Cortex of kidney (tissue), 1 donor: ENCODE measurements around the gene SLC17A3.

Source experiments
- DNase-seq: peaks from one replicate; lab custom pipeline; 2025; lab: John Stamatoyannopoulos, UW

The SLC17A3 gene

GRCh38 chr6:25889877-25890853 is 16.1 kb upstream of the SLC17A3 start:
- no peak for DNase-seq

DNA sequence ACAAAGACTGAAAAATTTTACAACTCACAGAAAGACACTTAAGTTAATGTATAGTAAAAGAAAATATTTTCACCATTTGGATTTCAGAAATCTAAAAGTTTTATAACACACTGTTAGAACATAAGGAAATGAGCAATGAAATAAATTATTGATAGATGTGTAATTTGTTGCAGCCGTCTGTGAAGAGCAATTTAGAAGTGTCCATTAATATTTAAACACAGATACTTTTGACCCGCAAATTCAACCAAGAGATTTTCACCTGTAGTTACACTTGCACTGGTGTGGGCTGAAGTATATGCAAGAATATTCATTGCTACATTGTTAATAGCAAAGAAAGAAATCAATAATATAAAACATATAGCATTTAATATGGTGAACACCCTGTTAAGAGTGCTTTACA is 14.6 kb upstream of the SLC17A3 start:
- no peak for DNase-seq

DNA sequence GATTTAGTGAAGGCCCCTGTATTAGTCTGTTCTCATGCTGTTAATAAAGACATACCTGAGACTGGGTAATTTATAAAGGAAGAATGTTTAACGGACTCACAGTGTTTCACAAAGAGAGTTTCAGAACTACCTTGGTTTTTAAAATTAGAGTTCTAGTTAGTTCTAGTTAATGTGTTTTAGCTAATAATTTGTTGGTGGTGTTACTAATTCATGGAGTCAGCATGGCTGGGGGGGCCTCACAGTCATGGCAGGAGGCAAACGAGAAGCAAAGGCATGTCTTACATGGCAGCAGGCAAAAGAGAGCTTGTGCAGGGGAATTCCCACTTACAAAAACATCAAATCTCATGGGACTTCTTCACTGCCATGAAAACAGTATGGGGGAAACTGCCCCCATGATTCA is 12.0 kb upstream of the SLC17A3 start:
- DNase-seq = no peak

DNA sequence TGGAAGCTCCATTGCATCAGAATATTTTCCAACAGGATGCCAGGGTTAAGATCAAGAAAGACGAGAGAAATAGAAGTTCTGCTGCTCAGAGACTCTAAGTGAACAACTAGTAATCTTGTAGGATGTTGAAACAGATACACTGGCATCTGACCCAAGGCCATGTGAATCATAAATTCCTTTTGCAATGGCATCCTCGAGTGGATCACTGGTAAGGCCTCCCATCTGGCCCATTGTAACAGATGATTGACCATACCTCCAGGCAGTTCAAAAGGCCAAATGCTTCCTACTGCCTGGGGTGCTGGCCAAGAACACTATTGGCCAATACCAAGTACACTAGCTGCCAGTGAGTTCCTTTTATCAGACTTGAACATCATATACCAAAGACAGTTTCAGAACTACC is 9.9 kb upstream of the SLC17A3 start:
- DNase-seq = no peak

DNA sequence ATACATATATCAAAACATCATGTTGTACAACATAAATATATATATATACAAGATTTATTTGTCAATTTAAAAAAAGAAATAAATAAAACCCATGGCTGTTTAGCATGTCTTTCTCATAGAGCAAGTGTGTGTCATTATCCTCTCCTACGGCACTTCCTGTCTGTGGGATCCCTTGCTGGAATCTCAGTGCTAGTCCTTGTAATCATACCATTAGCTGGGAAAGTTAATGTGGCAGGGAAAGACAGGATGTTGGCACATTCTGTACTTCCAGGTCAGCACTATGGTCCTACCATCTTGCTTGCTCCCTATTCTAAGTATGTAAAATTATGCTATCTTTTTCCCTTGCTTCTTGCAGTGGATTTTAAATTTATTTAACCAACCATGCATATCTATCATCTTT is 9.5 kb upstream of the SLC17A3 start:
- DNase-seq = no peak

GRCh38 chr6:25882051-25882496 is 8.0 kb upstream of the SLC17A3 start:
- DNase-seq = no peak

DNA sequence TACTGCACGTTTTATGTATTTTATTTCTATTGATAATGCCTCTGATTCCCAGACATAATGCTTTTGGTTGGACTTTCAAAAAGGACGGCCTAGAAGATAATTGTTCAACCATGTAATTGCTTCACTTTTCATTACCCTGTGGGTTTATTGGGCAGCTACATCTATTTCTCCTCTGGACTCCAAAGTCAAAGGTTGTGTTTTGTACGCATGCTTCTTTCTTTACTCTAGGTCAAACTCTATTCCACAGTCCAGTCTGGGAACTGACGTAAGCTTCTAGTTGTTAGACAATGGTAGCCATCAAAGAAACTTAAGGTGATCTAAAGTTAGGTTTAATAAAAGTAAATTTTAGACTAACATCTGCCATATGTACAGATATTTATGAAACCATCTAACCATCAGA is 6.6 kb upstream of the SLC17A3 start:
- no peak for DNase-seq

DNA sequence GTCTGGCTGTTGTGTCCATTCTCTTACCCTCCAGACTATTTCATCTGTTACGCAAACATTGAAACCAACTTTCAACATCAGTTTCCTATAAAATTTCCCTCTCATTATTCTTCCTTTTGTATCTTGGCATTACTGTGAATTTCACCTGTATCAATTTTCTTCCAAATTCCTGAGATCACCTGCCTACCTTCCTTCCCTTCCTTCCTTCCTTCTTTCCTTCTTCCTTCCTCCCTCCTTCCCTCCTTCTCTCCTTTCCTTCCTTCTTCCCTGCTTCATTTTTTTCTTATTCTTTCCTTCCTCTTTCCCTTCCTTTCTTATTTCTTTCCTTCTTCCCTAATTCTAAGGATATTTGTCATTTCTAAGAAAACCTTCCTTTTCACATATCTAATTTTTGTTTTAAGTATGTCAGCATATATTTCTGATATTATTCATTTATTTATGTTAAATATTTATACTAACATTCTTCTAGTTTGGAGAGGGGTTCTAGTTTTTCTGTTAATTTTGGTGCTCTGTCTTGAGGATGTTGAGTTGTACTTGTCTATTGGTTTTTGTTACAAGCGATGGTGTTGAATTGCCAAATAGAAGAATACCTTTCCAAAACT is 4.8 kb upstream of the SLC17A3 start:
- DNase-seq = no peak

DNA sequence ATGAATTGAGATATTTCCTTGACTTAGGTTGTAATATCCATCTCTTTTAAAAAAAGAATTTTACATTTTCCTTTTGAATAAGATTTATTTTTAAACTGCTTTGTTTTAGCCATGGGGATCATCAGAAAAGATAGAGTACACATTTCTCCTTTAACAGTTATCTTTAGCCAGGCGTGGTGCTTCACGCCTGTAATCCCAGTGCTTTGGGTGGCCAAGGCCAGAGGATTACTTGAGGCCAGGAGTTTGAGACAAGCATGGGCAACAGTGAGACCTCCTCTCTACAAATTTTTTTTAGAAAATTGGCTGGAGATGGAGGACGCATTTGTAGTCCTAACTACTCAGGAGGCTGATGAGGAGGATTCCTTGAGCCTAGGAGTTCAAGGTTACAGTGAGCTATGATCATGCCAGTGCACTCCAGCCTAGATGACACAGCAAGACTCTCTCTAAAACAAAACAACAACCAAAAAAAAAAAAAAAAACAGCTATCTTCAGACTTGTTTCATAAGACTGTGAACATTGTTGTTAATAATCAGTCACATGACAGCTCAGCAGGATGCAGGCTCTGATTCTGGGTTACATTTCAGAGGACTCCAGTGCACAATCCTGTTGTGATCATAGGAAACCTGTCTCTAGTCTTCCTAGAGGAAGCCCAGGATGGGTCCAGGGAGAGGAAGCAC is 2.0 kb upstream of the SLC17A3 start:
- DNase-seq = no peak

- DNase-seq = no peak
These were observed 1.5 kb upstream of the SLC17A3 start for GRCh38 chr6:25875563-25875905.

- no peak for DNase-seq
These were observed 949 bp upstream of the SLC17A3 start for GRCh38 chr6:25874822-25875562.

GRCh38 chr6:25872814-25873213 is 1.2 kb downstream of the SLC17A3 start:
- no peak for DNase-seq

DNA sequence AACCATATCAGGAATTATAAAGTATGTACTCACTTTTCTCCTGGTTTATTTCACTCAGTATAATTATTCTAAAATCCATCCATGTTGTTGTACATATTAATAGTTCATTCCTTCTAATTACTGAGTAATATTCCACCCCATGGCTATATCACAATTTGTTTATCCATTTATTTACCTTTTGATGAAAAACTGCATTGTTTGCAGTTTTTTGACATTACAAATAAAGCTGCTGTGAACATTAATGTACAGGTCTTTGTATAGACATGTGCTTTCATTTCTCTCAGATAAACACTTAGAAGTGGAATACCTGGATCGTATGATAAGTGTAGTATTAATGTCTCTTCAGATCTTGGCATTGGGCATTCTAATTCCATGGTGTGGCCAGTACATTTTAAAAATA is 4.2 kb downstream of the SLC17A3 start:
- no peak for DNase-seq

DNA sequence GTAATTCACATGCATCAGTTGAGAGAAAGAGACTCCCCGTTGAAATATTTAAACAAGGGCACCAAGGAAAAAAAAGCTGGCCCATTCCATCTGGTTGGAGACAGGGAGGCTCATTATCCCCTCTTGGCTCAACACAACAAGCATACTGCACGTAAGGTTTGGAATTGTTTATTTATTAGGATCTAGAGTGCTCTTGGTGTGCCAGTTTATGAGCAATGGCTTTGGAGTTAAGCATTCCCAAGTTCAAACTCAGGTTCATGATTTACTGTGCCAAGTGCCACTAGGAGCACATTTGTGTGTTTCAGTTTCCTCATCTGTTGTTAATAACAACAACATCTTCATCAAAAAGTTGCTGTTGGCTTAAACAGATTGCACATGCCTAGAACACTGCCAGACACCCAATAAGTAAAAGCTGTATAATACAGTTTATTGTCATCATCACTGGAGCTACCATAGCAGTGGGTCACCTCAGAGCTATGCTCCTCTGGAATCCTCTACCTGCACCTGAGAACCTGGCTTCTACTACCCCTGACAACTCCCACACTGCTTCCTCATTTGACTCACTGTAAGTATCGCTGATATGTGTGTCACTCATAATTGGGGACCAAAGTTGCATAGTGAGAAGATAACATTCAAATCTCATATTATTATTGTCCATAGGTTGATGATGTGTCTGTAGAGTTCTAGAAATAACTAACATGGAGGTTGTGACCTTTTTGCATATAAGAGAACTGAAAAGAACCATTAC is 5.4 kb downstream of the SLC17A3 start:
- DNase-seq = no peak

DNA sequence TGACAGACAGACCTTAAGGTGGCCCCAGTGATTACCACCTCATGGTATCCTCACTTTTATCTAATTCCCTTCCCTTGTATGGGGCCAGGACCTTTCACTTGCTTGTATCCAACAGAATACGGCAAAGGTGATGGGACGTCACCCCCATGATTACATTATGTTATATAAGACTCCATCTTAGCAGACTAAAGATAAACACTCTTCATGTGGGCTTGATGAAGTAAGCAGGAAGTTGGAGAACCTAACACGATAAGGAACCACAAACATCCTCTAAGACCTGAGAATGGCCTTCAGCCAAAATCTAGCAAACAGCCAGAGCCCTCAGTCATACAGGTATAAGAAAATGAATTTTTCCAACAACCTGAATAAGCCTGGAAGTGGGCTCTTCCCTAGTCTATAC is 8.0 kb downstream of the SLC17A3 start:
- no peak for DNase-seq

DNA sequence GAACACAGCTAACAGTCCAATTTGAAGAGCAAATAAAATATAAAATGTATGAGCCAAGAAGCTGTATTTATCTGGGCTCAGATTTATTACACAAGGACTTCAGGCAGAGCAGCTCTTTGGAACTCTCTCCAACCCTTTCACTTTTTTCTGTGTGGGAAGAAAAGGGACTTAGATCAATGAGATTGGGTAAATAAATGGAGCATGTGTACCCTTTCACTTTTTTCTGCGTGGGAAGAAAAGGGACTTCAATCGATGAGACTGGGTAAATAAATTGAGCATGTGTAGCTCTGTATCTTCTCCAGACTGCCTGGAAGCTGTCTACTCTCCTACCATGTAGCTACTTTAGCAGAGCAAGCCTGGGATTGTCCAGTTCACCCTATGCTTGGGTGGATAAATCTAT is 10.7 kb downstream of the SLC17A3 start:
- DNase-seq = no peak

DNA sequence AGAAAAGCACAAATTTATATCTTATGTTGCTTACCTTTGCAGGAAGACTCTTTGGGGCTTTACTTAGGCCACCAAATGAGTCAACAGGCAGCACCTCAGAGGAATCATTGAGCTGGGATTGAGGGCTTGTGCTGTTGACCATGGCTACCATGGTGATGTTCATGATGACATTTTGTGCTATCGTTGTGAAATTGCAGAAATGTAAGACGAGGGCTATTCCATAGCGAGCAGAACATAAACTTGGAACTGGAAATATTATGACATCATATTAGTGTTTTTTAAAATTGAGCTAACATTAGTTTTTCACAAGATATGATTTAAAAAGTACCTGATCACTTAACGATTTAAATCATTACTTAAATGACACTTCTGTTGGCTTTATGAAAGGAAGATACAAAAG is 11.8 kb downstream of the SLC17A3 start:
- DNase-seq = no peak

DNA sequence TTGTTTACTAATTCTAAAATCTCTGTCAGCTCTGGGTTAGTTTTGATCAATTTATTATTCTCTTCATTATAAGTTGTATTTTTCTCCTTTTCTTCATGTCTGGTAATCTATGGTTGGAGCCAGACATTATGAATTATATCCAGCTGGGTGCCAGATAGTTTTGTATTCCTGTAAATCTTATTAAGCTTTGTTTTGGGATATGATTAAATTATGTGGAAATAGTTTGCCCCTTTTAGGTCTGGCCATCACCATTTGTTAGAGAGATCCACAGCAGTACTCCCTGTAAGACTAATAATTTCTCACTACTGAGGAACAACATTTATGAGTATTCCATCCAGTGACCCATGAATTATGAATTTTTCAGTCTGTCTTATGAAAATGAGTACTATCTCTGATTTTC is 21.3 kb downstream of the SLC17A3 start:
- DNase-seq = no peak

DNA sequence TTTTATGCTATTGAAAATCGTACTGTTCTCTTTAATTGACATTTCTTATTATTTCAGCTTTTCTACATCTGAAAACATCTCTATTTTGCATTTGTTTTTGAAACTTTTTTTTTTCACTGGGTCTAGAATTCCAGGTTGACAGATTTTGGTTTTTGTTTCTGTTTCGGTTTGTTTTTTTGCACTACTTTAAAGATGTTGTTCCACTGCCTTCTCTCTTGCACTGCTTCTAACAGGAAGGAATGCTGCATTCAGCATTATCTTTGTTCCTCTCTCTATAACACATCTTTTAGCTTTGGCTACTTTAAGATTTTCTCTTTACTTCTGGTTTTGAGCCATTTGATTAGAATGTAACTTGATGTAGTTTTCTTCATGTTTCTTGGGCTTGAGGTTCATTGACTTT is 22.1 kb downstream of the SLC17A3 start:
- DNase-seq = no peak

- DNase-seq = no peak
These were observed 29.5 kb downstream of the SLC17A3 start for GRCh38 chr6:25844518-25844917.

DNA sequence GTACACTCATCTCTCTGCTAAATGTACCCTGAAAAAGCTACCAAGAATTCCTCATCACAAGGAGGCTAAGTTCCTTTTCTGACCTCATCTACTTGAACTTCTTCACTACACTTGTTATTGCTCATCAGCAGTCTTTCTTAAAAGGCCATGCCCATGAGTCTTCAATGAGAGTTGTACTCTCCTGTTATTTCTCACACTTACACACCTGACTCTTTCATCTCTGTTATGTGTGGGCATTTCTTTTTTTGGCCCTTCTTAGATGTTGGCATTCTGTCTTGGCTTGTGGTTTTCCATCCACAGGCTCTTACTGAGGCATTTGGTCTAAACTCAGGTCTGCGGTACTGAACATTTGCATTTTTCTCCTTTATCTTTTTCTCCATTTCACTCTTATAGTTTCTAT is 31.5 kb downstream of the SLC17A3 start:
- DNase-seq = no peak
